ENCODE data around the gene NPAS2. TPM values are rescaled to one million over a fixed set of nuclear protein-coding genes. Genes with fewer than 3 reads are reported as not detected.

Gene NPAS2
- total RNA-seq, 1 experiment from 2014 or later: 20.4 TPM

GRCh38 chr2:101038455-101039255, 218.7 kb downstream of the NPAS2 start (continued):
- TF ChIP-seq ZNF274 (IDR thresholded peaks at IDR 0.05; ENCODE audit: low read depth, low read length): no peak
- no peak for TF ChIP-seq TCF7L2 (IDR thresholded peaks at IDR 0.05; ENCODE audit: borderline replicate concordance, extremely low read depth, insufficient read depth, insufficient read length)
- TF ChIP-seq CEBPB (IDR thresholded peaks at IDR 0.05; ENCODE audit: low read depth): peak; percentile 90

GRCh38 chr2:101040072-101040471, 220.1 kb downstream of the NPAS2 start:
- ChIA-PET CTCF (no interaction called here), RAD21 (ENCODE audit: low non-redundant PET in 1 of 2, low total read pairs in 2 of 2, uncharacterized antibody in 2 of 2, unreplicated experiment in 2 of 2) (no interaction called here), POLR2A (interaction anchor here (1.3 kb wide), 1 partner anchor 22 kb away, joined by 3 read pairs; no protein-coding TSS in a partner anchor)
- Histone ChIP-seq H3K9me2 (ENCODE audit: insufficient read depth) (no peaks in the 10 kb centered on the region), H3K27me3 (ENCODE audit: insufficient read depth, low read length) (no peaks in the 10 kb centered on the region), H3K4me1 (ENCODE audit: control insufficient read depth in 1 of 2, insufficient read depth in 2 of 2, low read length in 2 of 2) (no peaks in the 10 kb centered on the region), H3K9me3 (ENCODE audit: control insufficient read depth in 1 of 2, insufficient read depth in 1 of 2, low read depth in 1 of 2, low read length in 2 of 2) (no peaks in the 10 kb centered on the region), H3K36me3 (ENCODE audit: control insufficient read depth in 1 of 2, insufficient read depth in 2 of 2, low read length in 2 of 2) (peaks cover 16 to 25% of the 10 kb centered on the region in 2 experiments), H3K4me3 (replicated peaks in 1 of 2; ENCODE audit: low read depth in 1 of 2, low read length in 2 of 2) (no peak overlapping the region), H3K4me2 (ENCODE audit: low read length) (no peak overlapping the region), H3K27ac (ENCODE audit: low read depth, low read length) (no peak overlapping the region), H2AFZ (ENCODE audit: low read depth, low read length, poor library complexity, severe bottlenecking) (no peak overlapping the region), H3K9ac (ENCODE audit: low read length) (no peak overlapping the region), H3K79me2 (ENCODE audit: insufficient read depth, low read length) (no peaks in the 10 kb centered on the region), H4K20me1 (ENCODE audit: insufficient read depth) (no peaks in the 10 kb centered on the region)
- no peak for ATAC-seq
- DNase-seq (ENCODE audit: low read depth, low spot score): no peak
- BruUV-seq (replicated peaks): no TSS peak
- TF ChIP-seq EZH2phosphoT487 (IDR thresholded peaks at IDR 0.05; ENCODE audit: borderline replicate concordance) (no peak), ZBTB33 (IDR thresholded peaks at IDR 0.05; ENCODE audit: extremely low read depth, insufficient replicate concordance, low read length) (no peak)
- intact Hi-C loops (cut with micrococcal nuclease): no loop called here

All from HCT116 (cell line).